ENCODE measurements around the gene FNDC3B.
A peak's percentile ranks its signal among the peaks of the same experiment; 100 is the strongest.

FNDC3B gene

GRCh38 chr3:172073262-172073915, 34.0 kb downstream of the FNDC3B start:
- no peak for DNase-seq (ENCODE audit: low spot score)

- no peak for DNase-seq (ENCODE audit: low spot score)
Observed at GRCh38 chr3:172074032-172074431, 34.7 kb downstream of the FNDC3B start.

- DNase-seq (ENCODE audit: low spot score), result no peak
Observed at GRCh38 chr3:172074586-172074985, 35.2 kb downstream of the FNDC3B start.

- no peak for DNase-seq (ENCODE audit: low spot score)
Observed at GRCh38 chr3:172076212-172076611, 36.8 kb downstream of the FNDC3B start.

GRCh38 chr3:172077197-172077757, 37.9 kb downstream of the FNDC3B start:
- DNase-seq (ENCODE audit: low spot score), result no peak

GRCh38 chr3:172078244-172078643, 38.9 kb downstream of the FNDC3B start:
- DNase-seq (ENCODE audit: low spot score), result no peak

GRCh38 chr3:172078721-172079120, 39.3 kb downstream of the FNDC3B start:
- DNase-seq (ENCODE audit: low spot score), result no peak

GRCh38 chr3:172079326-172079976, 40.1 kb downstream of the FNDC3B start:
- DNase-seq (ENCODE audit: low spot score), result no peak

GRCh38 chr3:172080503-172080902, 41.1 kb downstream of the FNDC3B start:
- DNase-seq (ENCODE audit: low spot score), result no peak

GRCh38 chr3:172082269-172082668, 42.9 kb downstream of the FNDC3B start:
- DNase-seq (ENCODE audit: low spot score), result no peak

GRCh38 chr3:172082820-172083513, 43.6 kb downstream of the FNDC3B start:
- DNase-seq (ENCODE audit: low spot score), result no peak

- DNase-seq (ENCODE audit: low spot score), result no peak
Observed at GRCh38 chr3:172083995-172084409, 44.6 kb downstream of the FNDC3B start.

GRCh38 chr3:172084871-172085556, 45.6 kb downstream of the FNDC3B start:
- DNase-seq (ENCODE audit: low spot score), result peak; percentile 50

- DNase-seq (ENCODE audit: low spot score), result no peak
Observed at GRCh38 chr3:172085557-172085895, 46.1 kb downstream of the FNDC3B start.

GRCh38 chr3:172086071-172086470, 46.7 kb downstream of the FNDC3B start:
- DNase-seq (ENCODE audit: low spot score), result no peak

GRCh38 chr3:172087198-172087597, 47.8 kb downstream of the FNDC3B start:
- no peak for DNase-seq (ENCODE audit: low spot score)

- DNase-seq (ENCODE audit: low spot score), result peak; percentile 59
Observed at GRCh38 chr3:172087602-172088580, 48.5 kb downstream of the FNDC3B start.

GRCh38 chr3:172089250-172089649, 49.9 kb downstream of the FNDC3B start:
- no peak for DNase-seq (ENCODE audit: low spot score)

GRCh38 chr3:172090035-172090434, 50.7 kb downstream of the FNDC3B start:
- DNase-seq (ENCODE audit: low spot score), result no peak

GRCh38 chr3:172092658-172093057, 53.3 kb downstream of the FNDC3B start:
- no peak for DNase-seq (ENCODE audit: low spot score)

All from activated CD4-positive, alpha-beta T cell treated with anti-CD3 and anti-CD28 coated beads, Interleukin-2, Interleukin-4, amounts not matched to agents 100 ng/mL and 50 ng/mL, durations not matched to agents 16 hours and 8 hours (primary cell).